Germinal center (tissue), 1 donor: ENCODE data around the gene MALL.
"Not testable (repeated sequence)": the region's sequence is repeated elsewhere in the genome, so short reads cannot be mapped to it uniquely, and the experiment has no call there.

Source experiments
- DNase-seq: peaks from one replicate; pipeline ENCODE4 v3.0.0; 2012; ENCODE audit warnings: mixed read lengths, low spot score

The MALL gene

GRCh38 chr2:110120171-110121051 lies 4.8 kb upstream of the MALL start:
- no peak for DNase-seq

- DNase-seq, result no peak
Observed at GRCh38 chr2:110116033-110116710, 550 bp upstream of the MALL start.

- no peak for DNase-seq
Observed at GRCh38 chr2:110114831-110115255, 779 bp downstream of the MALL start.

GRCh38 chr2:110113961-110114591 lies 1.5 kb downstream of the MALL start:
- no peak for DNase-seq

- DNase-seq, result not testable (repeated sequence)
Observed at GRCh38 chr2:110108291-110108690, 7.3 kb downstream of the MALL start.

- no peak for DNase-seq
Observed at GRCh38 chr2:110107092-110108079, 8.2 kb downstream of the MALL start.

- no peak for DNase-seq
Observed at GRCh38 chr2:110106642-110107041, 9.0 kb downstream of the MALL start.

GRCh38 chr2:110105608-110106467 lies 9.8 kb downstream of the MALL start:
- DNase-seq, result no peak

- no peak for DNase-seq
Observed at GRCh38 chr2:110105183-110105582, 10.4 kb downstream of the MALL start.

- no peak for DNase-seq
Observed at GRCh38 chr2:110104025-110104771, 11.4 kb downstream of the MALL start.

- no peak for DNase-seq
Observed at GRCh38 chr2:110103061-110103961, 12.3 kb downstream of the MALL start.

- DNase-seq, result no peak
Observed at GRCh38 chr2:110101901-110102803, 13.5 kb downstream of the MALL start.

GRCh38 chr2:110101280-110101844 lies 14.3 kb downstream of the MALL start:
- no peak for DNase-seq

- not testable (repeated sequence) for DNase-seq
Observed at GRCh38 chr2:110100880-110101279, 14.7 kb downstream of the MALL start.

- no peak for DNase-seq
Observed at GRCh38 chr2:110100480-110100879, 15.1 kb downstream of the MALL start.

GRCh38 chr2:110099471-110100225 lies 16.0 kb downstream of the MALL start:
- DNase-seq, result no peak

GRCh38 chr2:110099038-110099425 lies 16.6 kb downstream of the MALL start:
- no peak for DNase-seq
